Measurements from ENCODE around the gene CD8B.

Gene CD8B

DNA sequence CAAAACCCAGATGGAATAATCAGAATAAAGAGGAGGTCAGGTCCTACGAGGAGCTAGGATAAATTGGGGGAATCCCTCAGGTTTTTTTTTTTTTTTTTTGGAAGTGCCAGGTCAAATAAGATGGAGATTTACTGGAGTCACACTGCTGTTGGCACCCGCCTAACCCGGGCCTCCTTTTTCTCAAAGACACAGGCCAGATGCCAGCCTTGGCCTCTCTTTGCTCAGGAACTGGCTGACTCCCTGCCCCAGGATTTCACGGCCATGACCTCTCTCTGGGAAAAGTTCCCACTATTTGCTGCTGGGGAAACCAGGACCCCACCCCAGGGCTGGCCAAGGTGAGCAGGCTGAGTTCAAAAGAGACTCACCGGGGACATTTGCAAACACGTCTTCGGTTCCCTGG lies 73.5 kb downstream of the CD8B start:
- TF ChIP-seq ZFX (IDR thresholded peaks at IDR 0.05), result no peak
- TF ChIP-seq, protein P1, sequence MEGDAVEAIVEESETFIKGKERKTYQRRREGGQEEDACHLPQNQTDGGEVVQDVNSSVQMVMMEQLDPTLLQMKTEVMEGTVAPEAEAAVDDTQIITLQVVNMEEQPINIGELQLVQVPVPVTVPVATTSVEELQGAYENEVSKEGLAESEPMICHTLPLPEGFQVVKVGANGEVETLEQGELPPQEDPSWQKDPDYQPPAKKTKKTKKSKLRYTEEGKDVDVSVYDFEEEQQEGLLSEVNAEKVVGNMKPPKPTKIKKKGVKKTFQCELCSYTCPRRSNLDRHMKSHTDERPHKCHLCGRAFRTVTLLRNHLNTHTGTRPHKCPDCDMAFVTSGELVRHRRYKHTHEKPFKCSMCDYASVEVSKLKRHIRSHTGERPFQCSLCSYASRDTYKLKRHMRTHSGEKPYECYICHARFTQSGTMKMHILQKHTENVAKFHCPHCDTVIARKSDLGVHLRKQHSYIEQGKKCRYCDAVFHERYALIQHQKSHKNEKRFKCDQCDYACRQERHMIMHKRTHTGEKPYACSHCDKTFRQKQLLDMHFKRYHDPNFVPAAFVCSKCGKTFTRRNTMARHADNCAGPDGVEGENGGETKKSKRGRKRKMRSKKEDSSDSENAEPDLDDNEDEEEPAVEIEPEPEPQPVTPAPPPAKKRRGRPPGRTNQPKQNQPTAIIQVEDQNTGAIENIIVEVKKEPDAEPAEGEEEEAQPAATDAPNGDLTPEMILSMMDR (conservative IDR thresholded peaks at IDR 0.05), result no peak
- H3K27ac ChIP-seq, result no peak overlapping the region; the same call in 1 of the 2 replicates

DNA sequence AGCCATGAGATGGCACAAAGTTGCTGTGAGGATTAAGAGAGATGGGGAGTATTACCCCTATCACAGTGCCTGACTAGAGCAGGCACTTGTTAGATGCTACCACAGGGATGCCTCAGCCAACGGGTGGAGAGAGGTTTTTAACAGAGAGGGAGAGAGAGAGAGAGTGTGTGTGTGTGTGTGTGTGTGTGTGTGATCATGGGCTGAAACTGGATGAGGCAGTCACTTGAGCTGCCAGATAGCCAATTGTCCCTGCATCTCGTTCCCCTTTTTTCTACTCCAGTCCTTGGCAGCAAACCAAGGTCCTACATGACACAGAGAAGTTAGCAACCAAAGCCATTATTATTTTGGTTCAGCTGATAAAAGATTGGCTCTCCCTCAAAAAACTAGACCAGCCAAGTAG lies 74.0 kb downstream of the CD8B start:
- TF ChIP-seq ZFX (IDR thresholded peaks at IDR 0.05), result no peak
- TF ChIP-seq, protein P1 (conservative IDR thresholded peaks at IDR 0.05), result no peak
- H3K27ac ChIP-seq, result no peak overlapping the region

DNA sequence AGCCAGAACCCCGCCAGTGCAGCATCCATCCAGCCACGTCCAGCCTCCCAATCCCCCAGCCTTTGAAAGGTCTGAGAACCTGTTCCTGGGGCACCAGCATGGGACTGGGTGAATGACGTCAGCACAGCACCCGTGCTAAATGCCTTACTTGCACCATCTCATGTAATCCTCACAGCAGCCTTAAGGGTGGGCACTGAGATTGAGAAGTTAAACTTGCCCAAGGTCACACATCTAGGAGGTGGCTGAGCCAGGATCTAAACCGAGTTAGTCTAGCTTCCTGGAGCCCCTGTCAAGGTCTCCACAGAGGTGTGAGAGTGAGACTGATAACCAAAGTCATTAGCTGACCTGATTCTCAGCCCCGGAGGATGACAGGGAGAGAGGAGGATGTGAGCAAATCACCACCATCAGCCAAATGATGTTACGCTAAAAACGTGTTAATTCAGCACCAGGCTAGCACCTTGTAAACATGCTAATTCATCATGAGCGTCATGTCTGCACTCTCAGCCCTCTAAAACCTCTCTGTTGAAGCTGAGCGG lies 75.6 kb downstream of the CD8B start:
- TF ChIP-seq ZFX (IDR thresholded peaks at IDR 0.05), result no peak
- TF ChIP-seq, protein P1 (conservative IDR thresholded peaks at IDR 0.05), result no peak
- no peak overlapping the region for H3K27ac ChIP-seq

DNA sequence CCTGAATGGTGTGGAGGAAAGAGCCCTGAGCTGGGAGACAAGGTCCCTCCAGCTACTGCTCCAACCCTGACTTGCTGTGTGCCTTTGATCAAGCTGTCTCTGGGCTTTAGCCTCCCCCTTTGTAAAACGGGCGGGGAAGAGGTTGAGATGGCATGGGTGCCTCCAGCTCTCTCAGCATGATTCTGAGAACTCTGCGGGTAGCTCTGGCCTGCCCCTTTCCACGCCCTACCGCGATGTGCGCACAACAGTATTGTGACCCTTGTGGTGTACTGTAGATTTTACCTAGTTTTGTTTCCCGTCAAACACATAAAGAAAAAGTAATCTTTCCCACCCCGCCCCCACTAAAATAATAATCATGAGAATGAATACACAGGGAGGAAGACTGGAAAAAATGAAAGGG lies 76.2 kb downstream of the CD8B start:
- TF ChIP-seq, protein P1 (conservative IDR thresholded peaks at IDR 0.05), result no peak
- no peak for TF ChIP-seq ZFX (IDR thresholded peaks at IDR 0.05)
- H3K27ac ChIP-seq, result no peak overlapping the region

DNA sequence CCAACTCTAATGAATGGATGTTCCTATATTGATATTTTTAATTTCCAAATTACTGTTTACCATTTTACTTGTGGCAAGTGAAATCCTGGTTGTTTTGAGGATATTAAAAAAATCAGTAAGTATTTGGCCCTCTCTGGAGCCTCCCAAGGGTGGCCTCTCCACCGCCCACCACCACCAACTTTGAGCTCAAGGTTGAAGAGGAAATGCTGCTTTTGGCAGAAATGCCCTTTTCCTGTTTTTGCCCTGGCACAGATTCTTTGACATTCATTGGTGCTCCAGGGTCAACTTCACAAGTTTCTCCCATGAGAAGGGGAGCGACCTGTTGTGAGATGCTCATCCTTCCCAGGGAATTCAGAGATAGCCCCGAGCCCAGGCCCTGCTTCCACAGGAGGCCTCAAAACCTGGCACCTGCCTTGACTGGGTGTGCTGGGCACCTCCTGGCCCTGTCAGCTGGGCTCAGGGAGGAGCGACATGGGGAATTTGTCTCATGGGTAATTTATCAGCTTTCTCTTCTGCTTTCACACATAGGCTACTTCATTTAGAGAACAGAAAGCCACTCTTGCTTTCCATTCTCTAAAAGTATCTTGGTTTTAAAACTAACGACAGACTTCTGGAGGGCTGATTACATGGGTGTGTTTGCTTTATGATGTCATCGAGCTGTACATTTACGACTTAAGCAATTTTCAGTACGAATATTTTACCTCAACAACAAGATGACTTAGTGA lies 77.9 kb downstream of the CD8B start:
- TF ChIP-seq, protein P1 (conservative IDR thresholded peaks at IDR 0.05), result no peak
- no peak for TF ChIP-seq ZFX (IDR thresholded peaks at IDR 0.05)
- H3K27ac ChIP-seq, result no peak overlapping the region

DNA sequence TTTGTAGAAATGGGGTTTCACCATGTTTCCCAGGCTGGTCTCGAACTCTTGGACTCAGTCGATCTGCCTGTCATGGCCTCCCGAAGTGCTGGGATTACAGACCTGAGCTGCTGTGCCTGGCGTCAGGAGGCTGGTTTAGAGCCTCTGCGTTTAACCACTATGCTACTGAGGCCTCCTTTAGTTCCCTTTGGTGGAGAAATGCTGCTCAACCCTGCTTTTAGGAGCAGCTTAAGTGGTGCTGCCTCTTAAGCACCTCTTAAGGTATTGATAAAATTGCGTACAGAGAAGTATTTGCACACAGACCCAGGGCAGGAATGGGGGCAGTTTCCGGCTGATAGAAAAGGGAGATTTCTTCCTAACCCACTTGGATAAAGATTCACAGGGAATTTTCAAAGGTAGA lies 78.9 kb downstream of the CD8B start:
- no peak for TF ChIP-seq ZFX (IDR thresholded peaks at IDR 0.05)
- H3K27ac ChIP-seq, result no peak overlapping the region

DNA sequence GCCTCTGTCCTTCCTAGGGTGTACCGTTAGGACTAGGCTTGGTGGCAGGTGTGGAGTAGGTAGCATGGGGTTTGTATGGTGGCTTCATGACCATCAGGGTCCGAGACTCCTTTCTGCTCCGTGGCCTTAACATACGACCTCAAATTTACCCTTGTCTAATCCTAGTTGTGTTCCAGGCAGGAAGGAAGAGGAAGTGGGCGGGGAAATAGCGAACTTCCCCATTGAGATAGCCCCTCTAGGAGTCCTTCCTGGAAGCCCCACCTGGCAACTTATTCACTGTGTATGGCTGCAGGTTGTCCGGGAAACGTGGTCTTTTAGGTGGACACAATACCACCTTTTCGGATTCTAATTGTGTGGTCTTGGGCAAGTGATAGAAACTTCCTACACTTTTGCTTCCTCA lies 80.3 kb downstream of the CD8B start:
- TF ChIP-seq, protein P1 (conservative IDR thresholded peaks at IDR 0.05), result no peak
- TF ChIP-seq ZFX (IDR thresholded peaks at IDR 0.05), result no peak
- no peak overlapping the region for H3K27ac ChIP-seq

DNA sequence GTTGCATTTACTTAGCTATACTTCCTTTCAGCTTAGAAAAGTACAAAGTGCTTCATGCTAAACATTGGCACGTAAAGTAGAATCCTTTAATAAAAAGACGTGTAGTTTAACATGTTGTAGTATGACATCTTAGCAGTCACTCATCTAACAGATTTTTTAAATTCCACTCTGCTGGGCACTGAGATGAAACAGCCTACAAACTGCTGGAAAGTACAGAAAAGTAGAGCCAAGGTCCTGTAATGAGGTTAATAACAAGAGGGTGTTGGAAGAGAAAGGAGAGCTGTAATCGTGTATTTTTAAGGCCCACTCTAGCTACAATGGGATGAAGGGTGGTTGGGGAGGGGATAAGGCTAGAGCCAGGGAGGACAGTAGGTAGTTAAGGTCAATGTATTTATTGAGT lies 81.7 kb downstream of the CD8B start:
- H3K27ac ChIP-seq, result no peak overlapping the region
- no peak for TF ChIP-seq ZFX (IDR thresholded peaks at IDR 0.05)
- TF ChIP-seq, protein P1 (conservative IDR thresholded peaks at IDR 0.05), result no peak

Data from C4-2B (cell line).